T-cell (primary cell): ENCODE data around the gene MMP21. TPM values are rescaled to one million over a fixed set of nuclear protein-coding genes. Genes with fewer than 3 reads are reported as not detected.

Experiments used
- ATAC-seq, 4 experiments: fragments of 200-7000 bp in 3 of 4; fragments of 150-1000 bp in 1 of 4; cut with Tn5 transposase; replicated peaks in 1 of 4; 1 replicate in 3 of 4; 2 replicates in 1 of 4; pipeline ENCODE4 v1.10.0; 2021; ENCODE audit warnings: moderate library complexity in 3 of 4, mild to moderate bottlenecking in 2 of 4, moderate number of reproducible peaks in 1 of 4
- CTCF ChIA-PET, 2 donors: fragments of 300-600 bp; sonication (Branson Sonifier 250); formaldehyde crosslinking; loops; one replicate each; lab custom pipeline; 2022; ENCODE audit warnings: antibody characterized with exemption in 2 of 2; lab: Charles Lee
- POLR2A ChIA-PET, 2 donors: fragments of 300-600 bp; sonication (Branson Sonifier 250); formaldehyde crosslinking; loops; one replicate each; lab custom pipeline; 2022; ENCODE audit warnings: antibody characterized with exemption in 2 of 2; lab: Charles Lee
- DNase-seq, 35 experiments: peaks; one replicate each; pipeline versions ENCODE4 v3.0.0 to v3.0.0-alpha.2; 2013 to 2023
- H3K27ac ChIP-seq: one replicate; pipeline ENCODE4 v1.5.1; 2013; ENCODE audit warnings: low read length
- H3K27me3 ChIP-seq, 2 experiments: replicated peaks in 1 of 2; 1 replicate in 1 of 2; 2 replicates in 1 of 2; pipeline versions ENCODE4 v1.6.1 to v1.7.0; 2013; ENCODE audit warnings: low read length in 1 of 2, mixed read lengths in 1 of 2; ENCODE audit not compliant: control insufficient read depth in 2 of 2, insufficient read depth in 2 of 2; ENCODE audit errors: extremely low read depth in 1 of 2
- H3K36me3 ChIP-seq, 2 donors: 1 replicate in 1 of 2; 2 replicates in 1 of 2; pipeline versions ENCODE4 v1.6.1 to v1.7.0; 2013; ENCODE audit warnings: low read length in 1 of 2; ENCODE audit not compliant: control insufficient read depth in 2 of 2, insufficient read depth in 1 of 2; ENCODE audit errors: extremely low read depth in 1 of 2
- H3K4me1 ChIP-seq, 2 experiments: 1 replicate in 1 of 2; 2 replicates in 1 of 2; pipeline versions ENCODE4 v1.6.1 to v1.7.0; 2013; ENCODE audit warnings: low read length in 2 of 2, mixed read lengths in 1 of 2; ENCODE audit not compliant: insufficient read depth in 2 of 2, control insufficient read depth in 1 of 2; ENCODE audit errors: extremely low read depth in 1 of 2
- H3K4me3 ChIP-seq, 2 donors: 1 replicate in 1 of 2; 2 replicates in 1 of 2; pipeline versions ENCODE4 v1.5.1 to v1.7.0; 2013; ENCODE audit warnings: mild to moderate bottlenecking in 2 of 2, low read length in 1 of 2, moderate library complexity in 1 of 2; ENCODE audit not compliant: control insufficient read depth in 1 of 2; ENCODE audit errors: extremely low read depth in 1 of 2
- H3K9me3 ChIP-seq: 2 replicates; pipeline ENCODE4 v1.7.0; 2013
- H3K27ac Mint-ChIP-seq, 2 donors: one replicate each; pipeline ENCODE4 v1.8.0; 2020 to 2021; ENCODE audit warnings: mild to moderate bottlenecking in 2 of 2, mixed read lengths in 2 of 2
- H3K27me3 Mint-ChIP-seq, 2 donors: one replicate each; pipeline ENCODE4 v1.8.0; 2021 to 2022; ENCODE audit warnings: mixed read lengths in 2 of 2
- H3K36me3 Mint-ChIP-seq: one replicate; pipeline ENCODE4 v1.8.0; 2021; ENCODE audit warnings: mixed read lengths
- H3K4me1 Mint-ChIP-seq, 3 donors: one replicate each; pipeline ENCODE4 v1.8.0; 2020 to 2022; ENCODE audit warnings: mixed read lengths in 3 of 3, mild to moderate bottlenecking in 1 of 3
- H3K4me3 Mint-ChIP-seq, 3 donors: one replicate each; pipeline ENCODE4 v1.8.0; 2020 to 2022; ENCODE audit warnings: mild to moderate bottlenecking in 3 of 3, mixed read lengths in 3 of 3, moderate library complexity in 3 of 3
- H3K9me3 Mint-ChIP-seq, 3 donors: one replicate each; pipeline ENCODE4 v1.8.0; 2020 to 2022; ENCODE audit warnings: mixed read lengths in 3 of 3
- WGBS: methylation state at CpG from one replicate; pipeline ENCODE4 v1.1.5; 2013; ENCODE audit warnings: missing lambda C conversion rate; ENCODE audit not compliant: insufficient coverage; 5-methylcytosine and 5-hydroxymethylcytosine counted together
- total RNA-seq, 35 experiments: library from RNA in 6 of 35; stranded (reverse) in 6 of 35; fragments of 120-200 nt in 1 of 35; gene quantifications; one replicate each; pipeline versions ENCODE4 v1.2.1 to v1.2.4 and lab custom pipeline; 2013 to 2026

Gene MMP21
- total RNA-seq, 5 donors from 2014 or later (not counting 1 experiment from before 2014, with no cell fraction given): 0.30 to 0.49 (median 0.44) TPM

DNA sequence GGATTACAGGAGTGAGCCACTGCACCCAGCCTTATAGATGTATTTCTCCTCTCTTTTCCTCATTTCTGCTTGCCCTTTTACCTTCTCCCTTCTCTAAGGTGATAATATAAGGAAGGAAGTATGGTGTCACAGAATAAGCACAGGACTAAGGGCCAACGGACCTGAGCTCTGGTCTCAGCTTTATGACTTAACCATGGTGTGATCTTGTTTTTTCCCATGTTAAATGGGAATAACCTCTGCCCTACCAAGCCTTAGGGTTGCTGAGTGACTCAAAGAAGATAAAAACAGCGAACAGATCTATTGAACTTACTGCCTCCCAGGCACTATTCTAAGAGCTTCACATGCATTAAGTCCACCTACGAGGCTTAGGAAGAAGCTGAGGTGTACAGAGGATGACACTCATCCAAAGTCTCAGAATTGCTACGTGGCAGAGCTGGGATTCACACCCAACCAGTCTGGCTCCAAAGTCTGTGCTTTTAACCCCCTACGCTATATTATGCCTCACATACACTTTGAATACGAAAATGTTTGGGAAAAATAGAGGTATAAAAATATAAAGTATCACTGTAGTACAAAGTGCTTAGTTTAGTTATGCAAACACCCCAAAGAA lies 41.8 kb upstream of the MMP21 start:
- no peaks in the 10 kb centered on the region for H3K27me3 Mint-ChIP-seq
- H3K27ac ChIP-seq: no peak overlapping the region
- no peaks in the 10 kb centered on the region for H3K27me3 ChIP-seq
- no peaks in the 10 kb centered on the region for H3K9me3 ChIP-seq
- ChIA-PET CTCF (interaction anchor here in 1 of 2 donors (0.8 kb wide), 1 partner anchor 10 kb away, joined by 3 read pairs; no protein-coding TSS in a partner anchor), POLR2A (interaction anchor here (0.5 to 0.6 kb wide), 4 partner anchors 11 to 109 kb away, joined by 3 to 6 read pairs (median 4); no protein-coding TSS in a partner anchor)
- ATAC-seq (no peak), DNase-seq (no peak)
- no peak overlapping the region for H3K4me3 ChIP-seq
- H3K4me1 ChIP-seq: peaks cover 9 to 10% of the 10 kb centered on the region in 2 experiments
- no peaks in the 10 kb centered on the region for H3K9me3 Mint-ChIP-seq
- peaks cover 32% of the 10 kb centered on the region for H3K36me3 Mint-ChIP-seq
- H3K4me3 Mint-ChIP-seq: no peak overlapping the region
- no peak overlapping the region for H3K27ac Mint-ChIP-seq
- peaks cover 15 to 22% (median 18%) of the 10 kb centered on the region in 3 donors for H3K4me1 Mint-ChIP-seq
- no CpG with 5 or more reads among the region's 6 CpGs for WGBS
- H3K36me3 ChIP-seq: peaks cover 0 to 29% of the 10 kb centered on the region in 2 donors

DNA sequence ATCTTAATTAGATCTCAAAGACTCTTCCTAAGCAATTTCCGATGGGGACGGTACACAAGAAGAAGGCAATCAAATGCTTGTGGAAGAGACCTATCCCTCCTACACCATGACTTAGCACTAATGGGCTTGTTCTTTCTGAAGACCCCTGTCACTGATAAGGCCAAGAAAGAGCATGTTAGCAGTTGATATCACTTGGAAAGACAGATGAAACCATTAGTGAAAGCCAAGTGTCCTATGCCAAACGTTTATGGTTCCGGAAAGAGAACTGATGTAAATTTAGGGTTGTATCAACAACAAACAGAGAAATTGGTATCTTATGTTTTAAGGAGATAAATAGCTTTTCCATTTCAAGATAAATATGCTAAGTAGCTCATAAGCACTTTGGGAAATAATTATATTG lies 40.9 kb upstream of the MMP21 start:
- ChIA-PET CTCF (no interaction called here), POLR2A (interaction anchor here (0.5 to 0.6 kb wide), 4 partner anchors 9 to 939 kb away, joined by 3 to 6 read pairs (median 4); no protein-coding TSS in a partner anchor)
- Mint-ChIP-seq H3K4me3 (no peak overlapping the region), H3K4me1 (peaks cover 9 to 14% (median 9%) of the 10 kb centered on the region in 3 donors), H3K27me3 (no peaks in the 10 kb centered on the region), H3K27ac (no peak overlapping the region), H3K9me3 (no peaks in the 10 kb centered on the region), H3K36me3 (peaks cover 36% of the 10 kb centered on the region)
- H3K9me3 ChIP-seq: no peaks in the 10 kb centered on the region
- H3K4me1 ChIP-seq: peaks cover under 1 to 5% of the 10 kb centered on the region in 2 experiments
- DNase-seq (no peak), ATAC-seq (no peak)
- WGBS: no CpG with 5 or more reads among the region's 4 CpGs
- peaks cover 0 to 29% of the 10 kb centered on the region in 2 donors for H3K36me3 ChIP-seq
- H3K27me3 ChIP-seq: no peaks in the 10 kb centered on the region
- H3K27ac ChIP-seq: no peak overlapping the region
- H3K4me3 ChIP-seq: no peak overlapping the region

DNA sequence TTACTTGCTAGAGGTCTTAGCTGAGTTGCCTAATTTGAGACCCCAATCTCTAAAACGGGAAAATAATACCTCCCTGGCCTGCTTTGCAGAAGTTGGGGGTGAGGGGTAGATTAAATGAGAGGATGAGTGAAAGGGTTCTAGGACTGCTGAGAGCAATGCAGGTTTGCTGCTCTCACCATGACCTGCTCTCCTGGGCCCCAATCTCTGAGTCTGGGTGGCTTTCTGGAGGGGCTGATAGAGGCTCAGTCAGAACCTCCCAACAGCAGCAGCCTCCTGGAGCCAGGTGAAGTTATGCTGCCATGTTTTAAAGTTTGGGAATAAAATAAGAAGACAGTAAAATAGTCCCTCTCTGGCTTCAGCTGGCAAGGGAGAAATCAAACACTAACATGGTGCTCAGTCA lies 40.1 kb upstream of the MMP21 start:
- no CpG with 5 or more reads among the region's 1 CpG for WGBS
- no peak for DNase-seq
- ChIA-PET CTCF (no interaction called here), POLR2A (no interaction called here)
- no peak overlapping the region for H3K4me3 ChIP-seq
- ATAC-seq: no peak
- H3K27me3 Mint-ChIP-seq: no peaks in the 10 kb centered on the region
- no peaks in the 10 kb centered on the region for H3K9me3 ChIP-seq
- H3K36me3 Mint-ChIP-seq: peaks cover 40% of the 10 kb centered on the region
- H3K4me1 Mint-ChIP-seq: peaks cover 1 to 6% (median 3%) of the 10 kb centered on the region in 3 donors
- H3K27ac ChIP-seq: no peak overlapping the region
- H3K27ac Mint-ChIP-seq: no peak overlapping the region
- H3K9me3 Mint-ChIP-seq: no peaks in the 10 kb centered on the region
- H3K27me3 ChIP-seq: no peaks in the 10 kb centered on the region
- no peak overlapping the region for H3K4me3 Mint-ChIP-seq
- H3K4me1 ChIP-seq: no peaks in the 10 kb centered on the region
- H3K36me3 ChIP-seq: peaks cover 0 to 36% of the 10 kb centered on the region in 2 donors

DNA sequence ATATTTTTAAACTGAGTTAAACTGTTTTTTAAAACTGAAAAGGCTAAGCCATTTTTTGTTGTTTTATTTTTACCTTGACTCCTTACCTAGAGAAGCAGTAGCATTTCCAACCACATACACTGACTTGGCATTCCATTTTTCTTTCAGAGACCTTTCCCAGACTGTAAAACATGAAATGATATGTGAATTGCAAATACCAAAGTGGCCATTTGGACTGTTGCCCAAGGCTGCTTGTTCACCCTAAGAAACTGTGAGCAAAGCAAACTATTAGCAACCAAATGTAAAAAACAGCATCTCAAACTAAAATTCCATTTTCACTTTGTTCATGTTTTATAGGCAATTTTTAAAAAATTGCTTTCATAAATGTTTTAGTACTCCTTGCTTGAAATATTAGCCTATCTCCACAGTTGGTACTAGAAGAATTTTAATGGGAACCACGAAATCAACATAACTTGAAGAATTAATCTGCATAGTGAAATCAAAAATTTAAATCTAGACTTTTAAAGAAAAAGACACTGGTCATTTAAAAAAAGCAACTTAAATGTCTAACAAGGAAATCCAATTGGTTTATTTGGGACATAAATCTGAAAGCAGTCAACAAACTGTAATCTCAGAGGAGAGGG lies 36.6 kb upstream of the MMP21 start:
- Mint-ChIP-seq H3K4me3 (no peak overlapping the region), H3K27me3 (no peaks in the 10 kb centered on the region), H3K4me1 (no peaks in the 10 kb centered on the region), H3K27ac (no peak overlapping the region), H3K9me3 (no peaks in the 10 kb centered on the region), H3K36me3 (peaks cover 61% of the 10 kb centered on the region)
- H3K36me3 ChIP-seq: peaks cover 16 to 59% of the 10 kb centered on the region in 2 donors
- POLR2A ChIA-PET: interaction anchor here in 1 of 2 donors (0.8 kb wide), 1 partner anchor 54 kb away, joined by 5 read pairs; no protein-coding TSS in a partner anchor
- H3K9me3 ChIP-seq: no peaks in the 10 kb centered on the region
- H3K4me1 ChIP-seq: no peaks in the 10 kb centered on the region
- CTCF ChIA-PET: no interaction called here
- H3K27ac ChIP-seq: no peak overlapping the region
- DNase-seq: no peak
- WGBS: no CpG with 5 or more reads among the region's 1 CpG
- no peak for ATAC-seq
- H3K4me3 ChIP-seq: no peak overlapping the region
- H3K27me3 ChIP-seq: no peaks in the 10 kb centered on the region

DNA sequence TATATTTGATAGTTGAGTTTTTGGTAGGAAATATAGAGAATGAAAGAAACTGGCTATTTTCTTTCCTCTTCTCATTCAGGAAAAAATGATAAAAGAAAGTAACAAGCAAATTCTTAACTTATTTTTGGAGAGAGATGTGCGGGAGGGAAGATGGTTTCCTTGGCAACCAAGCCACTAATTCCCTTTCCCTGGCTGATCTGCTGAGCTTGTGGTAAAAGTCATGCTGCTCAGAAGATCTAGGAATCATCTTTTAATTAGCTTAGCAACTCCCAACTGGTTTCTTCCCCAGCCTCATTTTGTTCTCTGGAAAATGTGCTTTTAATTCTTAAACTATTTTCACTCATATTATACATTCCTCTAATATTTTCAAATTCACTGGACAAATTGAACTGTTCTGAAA lies 35.6 kb upstream of the MMP21 start:
- WGBS: no CpG with 5 or more reads among the region's 1 CpG
- H3K27me3 ChIP-seq: no peaks in the 10 kb centered on the region
- H3K4me1 Mint-ChIP-seq: no peaks in the 10 kb centered on the region
- H3K36me3 ChIP-seq: peaks cover 17 to 69% of the 10 kb centered on the region in 2 donors
- H3K27ac ChIP-seq: no peak overlapping the region
- H3K36me3 Mint-ChIP-seq: peaks cover 71% of the 10 kb centered on the region
- no peaks in the 10 kb centered on the region for H3K9me3 Mint-ChIP-seq
- H3K4me3 ChIP-seq: no peak overlapping the region
- no peaks in the 10 kb centered on the region for H3K9me3 ChIP-seq
- H3K4me3 Mint-ChIP-seq: no peak overlapping the region
- ChIA-PET CTCF (no interaction called here), POLR2A (no interaction called here)
- ATAC-seq: no peak
- no peak for DNase-seq
- H3K27ac Mint-ChIP-seq: no peak overlapping the region
- no peaks in the 10 kb centered on the region for H3K4me1 ChIP-seq
- H3K27me3 Mint-ChIP-seq: no peaks in the 10 kb centered on the region

DNA sequence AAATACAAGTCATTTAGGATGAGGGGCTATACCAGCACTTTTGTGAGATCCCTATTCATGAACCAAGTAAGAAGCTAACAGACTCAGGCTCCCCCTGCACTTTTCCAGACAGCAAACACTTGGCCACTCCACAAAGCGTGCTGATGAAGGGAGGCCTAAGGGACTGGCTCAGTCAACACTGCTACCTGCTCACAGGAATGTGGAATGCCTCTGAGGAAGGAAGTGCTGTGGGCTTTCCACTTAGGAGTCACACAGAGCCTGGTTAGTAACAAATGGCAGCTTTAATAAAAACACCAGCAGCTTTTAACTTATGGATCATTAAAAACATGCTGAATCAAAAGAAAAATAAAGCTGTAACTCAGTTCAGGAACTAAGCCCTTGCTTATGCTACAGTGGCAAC lies 32.4 kb upstream of the MMP21 start:
- H3K4me3 Mint-ChIP-seq: no peak overlapping the region
- no CpG with 5 or more reads among the region's 1 CpG for WGBS
- H3K36me3 ChIP-seq: peaks cover 31 to 61% of the 10 kb centered on the region in 2 donors
- no peak overlapping the region for H3K27ac Mint-ChIP-seq
- no peak overlapping the region for H3K27ac ChIP-seq
- ATAC-seq (no peak), DNase-seq (no peak)
- no peaks in the 10 kb centered on the region for H3K27me3 Mint-ChIP-seq
- POLR2A ChIA-PET: no interaction called here
- CTCF ChIA-PET: interaction anchor here in 1 of 2 donors (0.8 to 1.1 kb wide), 2 partner anchors 10 to 14 kb away, joined by 3 to 4 read pairs; no protein-coding TSS in a partner anchor
- no peaks in the 10 kb centered on the region for H3K4me1 ChIP-seq
- no peaks in the 10 kb centered on the region for H3K9me3 Mint-ChIP-seq
- no peak overlapping the region for H3K4me3 ChIP-seq
- H3K27me3 ChIP-seq: no peaks in the 10 kb centered on the region
- H3K36me3 Mint-ChIP-seq: peaks cover 63% of the 10 kb centered on the region
- H3K9me3 ChIP-seq: no peaks in the 10 kb centered on the region
- no peaks in the 10 kb centered on the region for H3K4me1 Mint-ChIP-seq
